Keratinocyte (primary cell): ENCODE data around the gene ANKRD2.

Source experiments
- EZH2 ChIP-seq: IDR thresholded peaks from one replicate; pipeline ENCODE4 v1.6.1; 2012; ENCODE audit warnings: inconsistent platforms, mild to moderate bottlenecking, low read length, moderate library complexity
- TF ChIP-seq, protein P1 (sequence below), 3 experiments: IDR thresholded peaks in 1 of 3; conservative IDR thresholded peaks in 1 of 3; optimal IDR thresholded peaks in 1 of 3; 2 replicates in 2 of 3; 3 replicates in 1 of 3; pipeline versions ENCODE3 to v1.5.1; 2011; ENCODE audit warnings: low read length in 3 of 3, mild to moderate bottlenecking in 3 of 3, moderate library complexity in 2 of 3, control low read depth in 1 of 3, inconsistent platforms in 1 of 3; ENCODE audit not compliant: insufficient read depth in 2 of 3; ENCODE audit errors: extremely low read depth in 1 of 3

DNA sequence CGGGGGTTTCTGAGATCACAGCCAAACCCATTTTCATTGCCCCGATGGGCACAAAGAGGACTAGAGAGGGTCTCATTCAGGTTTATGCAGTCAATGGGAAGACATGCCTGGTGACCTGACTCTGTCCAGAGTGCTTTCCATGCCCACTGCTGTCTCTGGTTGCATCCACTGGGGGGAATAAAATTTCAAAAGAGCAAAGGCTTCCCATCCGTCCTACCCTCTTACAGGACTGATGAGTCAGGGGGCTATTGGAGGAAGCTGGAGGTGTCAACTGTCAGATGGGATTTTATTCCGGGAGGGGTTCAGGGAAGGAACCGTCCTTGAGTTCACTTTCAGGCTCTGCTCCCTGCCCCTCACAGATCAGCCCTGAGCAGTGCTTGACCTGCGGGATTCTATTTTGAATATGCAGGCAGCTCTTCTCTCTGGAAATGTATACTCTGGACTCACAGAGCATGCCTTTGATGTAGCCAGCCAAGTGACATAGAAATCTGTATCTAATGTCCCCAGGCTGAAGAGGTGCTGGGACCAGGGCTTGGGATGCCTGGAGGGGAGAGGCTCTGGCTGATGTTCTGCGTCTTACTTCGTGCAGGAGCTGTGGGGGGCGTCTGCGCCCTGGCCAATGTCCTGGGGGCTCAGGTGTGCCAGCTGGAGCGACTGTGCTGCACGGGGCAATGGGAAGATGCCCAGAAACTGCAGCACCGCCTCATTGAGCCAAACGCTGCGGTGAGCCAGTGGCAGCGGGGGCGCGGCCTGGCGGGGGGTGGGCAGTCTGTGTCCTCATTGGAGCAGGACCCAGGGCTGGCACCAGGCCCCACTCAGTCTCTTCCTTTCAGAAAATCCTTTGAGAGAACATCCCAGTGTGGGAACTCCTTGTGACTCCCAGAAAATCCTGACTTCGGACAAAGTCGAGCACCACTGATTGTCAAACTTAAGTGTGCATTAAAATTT, 29.0 kb downstream of the ANKRD2 start:
- TF ChIP-seq, protein P1, sequence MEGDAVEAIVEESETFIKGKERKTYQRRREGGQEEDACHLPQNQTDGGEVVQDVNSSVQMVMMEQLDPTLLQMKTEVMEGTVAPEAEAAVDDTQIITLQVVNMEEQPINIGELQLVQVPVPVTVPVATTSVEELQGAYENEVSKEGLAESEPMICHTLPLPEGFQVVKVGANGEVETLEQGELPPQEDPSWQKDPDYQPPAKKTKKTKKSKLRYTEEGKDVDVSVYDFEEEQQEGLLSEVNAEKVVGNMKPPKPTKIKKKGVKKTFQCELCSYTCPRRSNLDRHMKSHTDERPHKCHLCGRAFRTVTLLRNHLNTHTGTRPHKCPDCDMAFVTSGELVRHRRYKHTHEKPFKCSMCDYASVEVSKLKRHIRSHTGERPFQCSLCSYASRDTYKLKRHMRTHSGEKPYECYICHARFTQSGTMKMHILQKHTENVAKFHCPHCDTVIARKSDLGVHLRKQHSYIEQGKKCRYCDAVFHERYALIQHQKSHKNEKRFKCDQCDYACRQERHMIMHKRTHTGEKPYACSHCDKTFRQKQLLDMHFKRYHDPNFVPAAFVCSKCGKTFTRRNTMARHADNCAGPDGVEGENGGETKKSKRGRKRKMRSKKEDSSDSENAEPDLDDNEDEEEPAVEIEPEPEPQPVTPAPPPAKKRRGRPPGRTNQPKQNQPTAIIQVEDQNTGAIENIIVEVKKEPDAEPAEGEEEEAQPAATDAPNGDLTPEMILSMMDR (optimal IDR thresholded peaks at IDR 0.05 in 1 of 3, IDR thresholded peaks at IDR 0.05 in 1 of 3, conservative IDR thresholded peaks at IDR 0.05 in 1 of 3; ENCODE audit: extremely low read depth in 1 of 3, insufficient read depth in 2 of 3, low read length in 3 of 3) = no peak
- no peak for TF ChIP-seq EZH2
